ENCODE measurements around the gene NAT10.

Gene NAT10

DNA sequence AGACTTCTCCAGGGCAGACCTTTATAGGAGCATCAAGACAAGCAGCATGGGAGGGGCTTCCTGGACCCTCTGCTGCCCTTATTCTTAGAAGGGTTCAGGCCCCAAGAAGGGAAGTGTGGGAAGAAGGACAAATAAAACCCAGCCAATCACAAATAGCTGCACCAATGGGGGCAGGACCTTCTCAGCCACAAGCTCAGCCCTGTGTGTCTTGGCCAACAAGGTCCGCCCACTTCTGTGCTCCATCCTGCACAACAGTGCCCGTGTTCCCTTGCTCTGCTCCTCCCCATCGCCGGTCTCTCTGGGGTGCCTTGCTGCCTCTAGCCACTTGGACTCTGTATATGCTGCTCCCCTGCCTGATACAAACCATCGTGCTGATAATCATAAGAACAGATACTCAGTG lies 86.1 kb downstream of the NAT10 start:
- peak; percentile 19 for DNase-seq

DNA sequence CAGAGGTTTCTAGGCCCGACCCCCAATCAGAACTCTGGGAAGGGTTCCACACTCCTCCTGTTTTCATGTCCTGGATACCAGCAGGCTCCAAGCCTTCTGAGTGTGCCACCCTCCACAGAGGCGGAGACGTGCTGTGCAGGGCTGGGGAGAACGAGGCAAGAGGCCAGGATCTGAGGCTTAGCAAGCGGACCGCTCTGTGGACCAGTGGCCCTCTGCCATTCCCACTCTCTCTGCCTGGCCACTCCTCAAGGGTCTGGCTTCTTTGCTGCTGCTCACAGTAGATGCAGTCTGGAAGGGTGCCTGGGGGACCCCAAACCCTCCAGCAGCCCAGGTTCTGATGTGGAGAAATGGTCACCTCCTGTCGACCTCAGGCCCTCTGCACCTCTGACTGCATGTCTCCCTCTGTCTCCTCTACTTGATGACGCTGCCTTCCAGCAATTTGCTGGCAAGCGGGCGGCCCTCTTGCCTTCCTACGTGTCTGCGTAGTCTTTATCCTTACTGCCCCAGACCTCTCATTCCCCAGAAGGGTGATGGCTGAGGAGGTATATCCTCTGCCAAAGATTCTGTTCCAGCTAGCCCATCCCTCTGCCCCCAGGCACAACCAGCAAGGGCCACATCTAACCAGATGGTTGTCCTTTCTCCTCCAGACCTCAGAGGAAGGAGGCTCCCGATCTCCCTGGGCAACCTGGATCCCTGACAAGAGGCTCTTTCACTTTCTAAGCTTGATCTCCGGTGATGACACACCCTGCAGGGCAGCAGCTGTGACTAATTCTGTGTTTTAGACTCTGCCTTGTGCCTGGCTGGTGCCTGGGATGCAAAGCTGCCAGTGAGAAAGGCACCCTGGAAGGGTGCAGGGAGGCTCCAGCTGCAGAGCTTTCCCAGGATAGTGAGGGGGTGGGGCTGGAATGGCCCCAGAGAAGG lies 87.3 kb downstream of the NAT10 start:
- DNase-seq, result no peak

DNA sequence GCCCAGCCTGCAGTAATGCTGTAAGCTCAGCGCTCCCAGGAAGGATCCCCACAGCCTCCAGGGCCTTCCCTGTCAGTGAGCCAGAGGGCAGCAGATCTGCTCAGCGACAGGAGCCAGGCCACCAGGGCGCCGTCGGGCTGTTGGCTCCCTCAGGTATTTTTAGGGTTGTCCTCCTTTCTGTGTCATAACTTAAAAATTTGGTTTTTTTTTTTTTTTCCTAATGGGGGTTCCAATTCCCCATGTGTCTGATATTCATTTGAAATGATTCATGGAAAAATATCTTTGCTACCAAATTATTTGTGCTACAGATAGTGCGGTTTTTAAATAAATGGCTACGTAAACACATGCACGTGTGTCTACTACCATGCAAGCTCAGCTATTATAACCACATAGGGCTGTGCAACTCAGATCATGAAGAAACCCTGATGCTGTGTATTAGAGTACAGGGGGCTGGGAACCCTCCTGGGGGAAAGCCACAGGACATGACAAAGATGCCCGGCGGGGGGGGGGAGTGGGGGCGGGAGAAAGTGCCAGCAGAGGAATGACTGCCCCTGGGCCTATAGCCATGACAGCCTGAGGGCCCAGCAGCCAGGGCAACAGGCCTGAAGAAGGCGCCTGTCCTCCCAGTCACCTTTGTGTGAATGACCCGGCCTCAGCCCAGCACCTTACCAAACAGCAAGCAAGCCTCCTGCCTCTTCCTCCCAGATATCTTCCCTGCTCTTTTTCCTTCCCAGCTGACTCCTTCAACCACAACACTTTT lies 89.3 kb downstream of the NAT10 start:
- no peak for DNase-seq
